ENCODE data around the gene NUBP2. TPM values are rescaled to one million over a fixed set of nuclear protein-coding genes. Genes with fewer than 3 reads are reported as not detected.

The NUBP2 gene
- polyA plus RNA-seq, 2 of the 4 experiments (the other 2 are of a cell fraction), result 24.7 to 65.3 TPM

DNA sequence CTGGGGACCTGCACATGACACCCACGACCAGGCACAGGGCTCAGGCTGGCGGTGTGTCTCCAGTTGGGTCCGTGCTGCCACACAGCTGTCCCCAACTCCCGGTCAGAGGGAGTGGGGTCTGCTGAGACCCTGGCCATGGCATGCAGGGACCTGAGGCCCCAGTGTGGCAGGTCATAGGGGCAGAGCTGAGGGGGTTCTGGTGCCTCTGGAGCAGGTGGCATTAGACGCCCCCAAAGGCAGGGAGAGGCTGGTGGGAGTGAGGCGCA is 4.2 kb downstream of the NUBP2 start:
- ChIA-PET CTCF (interaction anchor here (1.0 kb wide), 1 partner anchor 22 kb away, joined by 3 read pairs; no protein-coding TSS in a partner anchor), POLR2A (no interaction called here)
- Histone ChIP-seq H3K27ac (no peak overlapping the region), H3K9me3 (no peaks in the 10 kb centered on the region), H3K4me3 (no peak overlapping the region), H3K4me2 (no peak overlapping the region), H3K4me1 (peaks cover 6% of the 10 kb centered on the region; the same call in 1 of the 3 replicates)
- ATAC-seq (no peak), DNase-seq (ENCODE audit: low read depth in 1 of 2, low spot score in 1 of 2) (no peak), FAIRE-seq (no peak)
- no peak for TF ChIP-seq SREBF2 (IDR thresholded peaks at IDR 0.05)
- no peak for TF ChIP-seq EHF (CRISPR knock-in tag; IDR thresholded peaks at IDR 0.05)
- no peak for TF ChIP-seq RAD21 (conservative IDR thresholded peaks at IDR 0.05 in 1 of 2, IDR thresholded peaks at IDR 0.05 in 1 of 2)
- TF ChIP-seq ATOH8 (CRISPR knock-in tag; IDR thresholded peaks at IDR 0.05; ENCODE audit: low read depth), result no peak
- no peak for TF ChIP-seq POLR2A (IDR thresholded peaks at IDR 0.05; ENCODE audit: low read length)
- TF ChIP-seq KDM1A (IDR thresholded peaks at IDR 0.05; ENCODE audit: low read depth), result no peak
- no peak for TF ChIP-seq FOSL2 (IDR thresholded peaks at IDR 0.05)
- no peak for TF ChIP-seq FOSL2 (CRISPR knock-in tag; IDR thresholded peaks at IDR 0.05)
- TF ChIP-seq, protein P1, sequence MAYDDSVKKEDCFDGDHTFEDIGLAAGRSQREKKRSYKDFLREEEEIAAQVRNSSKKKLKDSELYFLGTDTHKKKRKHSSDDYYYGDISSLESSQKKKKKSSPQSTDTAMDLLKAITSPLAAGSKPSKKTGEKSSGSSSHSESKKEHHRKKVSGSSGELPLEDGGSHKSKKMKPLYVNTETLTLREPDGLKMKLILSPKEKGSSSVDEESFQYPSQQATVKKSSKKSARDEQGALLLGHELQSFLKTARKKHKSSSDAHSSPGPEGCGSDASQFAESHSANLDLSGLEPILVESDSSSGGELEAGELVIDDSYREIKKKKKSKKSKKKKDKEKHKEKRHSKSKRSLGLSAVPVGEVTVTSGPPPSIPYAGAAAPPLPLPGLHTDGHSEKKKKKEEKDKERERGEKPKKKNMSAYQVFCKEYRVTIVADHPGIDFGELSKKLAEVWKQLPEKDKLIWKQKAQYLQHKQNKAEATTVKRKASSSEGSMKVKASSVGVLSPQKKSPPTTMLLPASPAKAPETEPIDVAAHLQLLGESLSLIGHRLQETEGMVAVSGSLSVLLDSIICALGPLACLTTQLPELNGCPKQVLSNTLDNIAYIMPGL (CRISPR knock-in tag; IDR thresholded peaks at IDR 0.05; ENCODE audit: borderline replicate concordance), result no peak
- TF ChIP-seq GATA3 (IDR thresholded peaks at IDR 0.05; ENCODE audit: borderline replicate concordance), result no peak
- TF ChIP-seq, protein P2, sequence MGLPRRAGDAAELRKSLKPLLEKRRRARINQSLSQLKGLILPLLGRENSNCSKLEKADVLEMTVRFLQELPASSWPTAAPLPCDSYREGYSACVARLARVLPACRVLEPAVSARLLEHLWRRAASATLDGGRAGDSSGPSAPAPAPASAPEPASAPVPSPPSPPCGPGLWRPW (IDR thresholded peaks at IDR 0.05), result no peak
- no peak for TF ChIP-seq CEBPB (IDR thresholded peaks at IDR 0.05)
- no peak for TF ChIP-seq RARB (CRISPR knock-in tag; IDR thresholded peaks at IDR 0.05)
- no peak for TF ChIP-seq HOXB13 (CRISPR knock-in tag; IDR thresholded peaks at IDR 0.05; ENCODE audit: low read depth)
- no peak for TF ChIP-seq JUNB (IDR thresholded peaks at IDR 0.05)
- no peak for TF ChIP-seq CBX2 (IDR thresholded peaks at IDR 0.05; ENCODE audit: borderline replicate concordance, low read depth)
- no peak for TF ChIP-seq MAZ (IDR thresholded peaks at IDR 0.05; ENCODE audit: borderline replicate concordance, low read depth, low read length)
- TF ChIP-seq CHD2 (IDR thresholded peaks at IDR 0.05; ENCODE audit: low read length, partially characterized antibody), result no peak
- TF ChIP-seq, protein P3, sequence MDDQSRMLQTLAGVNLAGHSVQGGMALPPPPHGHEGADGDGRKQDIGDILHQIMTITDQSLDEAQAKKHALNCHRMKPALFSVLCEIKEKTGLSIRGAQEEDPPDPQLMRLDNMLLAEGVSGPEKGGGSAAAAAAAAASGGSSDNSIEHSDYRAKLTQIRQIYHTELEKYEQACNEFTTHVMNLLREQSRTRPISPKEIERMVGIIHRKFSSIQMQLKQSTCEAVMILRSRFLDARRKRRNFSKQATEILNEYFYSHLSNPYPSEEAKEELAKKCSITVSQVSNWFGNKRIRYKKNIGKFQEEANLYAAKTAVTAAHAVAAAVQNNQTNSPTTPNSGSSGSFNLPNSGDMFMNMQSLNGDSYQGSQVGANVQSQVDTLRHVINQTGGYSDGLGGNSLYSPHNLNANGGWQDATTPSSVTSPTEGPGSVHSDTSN (IDR thresholded peaks at IDR 0.05), result no peak
- WGBS (ENCODE audit: missing lambda C conversion rate), result 83% methylated on average over 5 of the region's 6 CpGs

GRCh38 chr16:1787322-1788094 is 4.7 kb downstream of the NUBP2 start:
- no peak overlapping the region for H3K4me3 ChIP-seq
- no peaks in the 10 kb centered on the region for H3K9me3 ChIP-seq
- no peak overlapping the region for H3K27ac ChIP-seq
- no peak overlapping the region for H3K4me2 ChIP-seq
- ChIA-PET CTCF (interaction anchor here (0.6 to 1.0 kb wide), 2 partner anchors 23 to 415 kb away, joined by 3 to 4 read pairs; no protein-coding TSS in a partner anchor), POLR2A (no interaction called here)
- 91% methylated on average over 31 of the region's 44 CpGs for WGBS (ENCODE audit: missing lambda C conversion rate)
- no peak for FAIRE-seq
- no peak for ATAC-seq
- H3K4me1 ChIP-seq, result peaks cover 6% of the 10 kb centered on the region; the same call in 1 of the 3 replicates
- no peak for DNase-seq (ENCODE audit: low read depth in 1 of 2, low spot score in 1 of 2)
- TF ChIP-seq MAX (IDR thresholded peaks at IDR 0.05) (no peak), SMC3 (IDR thresholded peaks at IDR 0.05) (no peak), BHLHE40 (IDR thresholded peaks at IDR 0.05; ENCODE audit: low read depth, low read length) (no peak), ZC3H11A (IDR thresholded peaks at IDR 0.05) (no peak), NFE2L2 (conservative IDR thresholded peaks at IDR 0.05; ENCODE audit: low read length) (no peak), TP53 (CRISPR knock-in tag; IDR thresholded peaks at IDR 0.05) (no peak)
- TF ChIP-seq, protein P3 (IDR thresholded peaks at IDR 0.05), result no peak

Measured in A549 (cell line).